ENCODE data around the gene WNT3A. TPM values are rescaled to one million over a fixed set of nuclear protein-coding genes. Genes with fewer than 3 reads are reported as not detected.

WNT3A gene
- total RNA-seq, 4 donors from 2014 or later = not detected

GRCh38 chr1:228042508-228042907, 35.7 kb downstream of the WNT3A start:
- DNase-seq (ENCODE audit: low spot score) = no peak
- no peak for ATAC-seq (ENCODE audit: low FRiP score)
- TF ChIP-seq, protein P1, sequence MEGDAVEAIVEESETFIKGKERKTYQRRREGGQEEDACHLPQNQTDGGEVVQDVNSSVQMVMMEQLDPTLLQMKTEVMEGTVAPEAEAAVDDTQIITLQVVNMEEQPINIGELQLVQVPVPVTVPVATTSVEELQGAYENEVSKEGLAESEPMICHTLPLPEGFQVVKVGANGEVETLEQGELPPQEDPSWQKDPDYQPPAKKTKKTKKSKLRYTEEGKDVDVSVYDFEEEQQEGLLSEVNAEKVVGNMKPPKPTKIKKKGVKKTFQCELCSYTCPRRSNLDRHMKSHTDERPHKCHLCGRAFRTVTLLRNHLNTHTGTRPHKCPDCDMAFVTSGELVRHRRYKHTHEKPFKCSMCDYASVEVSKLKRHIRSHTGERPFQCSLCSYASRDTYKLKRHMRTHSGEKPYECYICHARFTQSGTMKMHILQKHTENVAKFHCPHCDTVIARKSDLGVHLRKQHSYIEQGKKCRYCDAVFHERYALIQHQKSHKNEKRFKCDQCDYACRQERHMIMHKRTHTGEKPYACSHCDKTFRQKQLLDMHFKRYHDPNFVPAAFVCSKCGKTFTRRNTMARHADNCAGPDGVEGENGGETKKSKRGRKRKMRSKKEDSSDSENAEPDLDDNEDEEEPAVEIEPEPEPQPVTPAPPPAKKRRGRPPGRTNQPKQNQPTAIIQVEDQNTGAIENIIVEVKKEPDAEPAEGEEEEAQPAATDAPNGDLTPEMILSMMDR (IDR thresholded peaks at IDR 0.05) = no peak

DNA sequence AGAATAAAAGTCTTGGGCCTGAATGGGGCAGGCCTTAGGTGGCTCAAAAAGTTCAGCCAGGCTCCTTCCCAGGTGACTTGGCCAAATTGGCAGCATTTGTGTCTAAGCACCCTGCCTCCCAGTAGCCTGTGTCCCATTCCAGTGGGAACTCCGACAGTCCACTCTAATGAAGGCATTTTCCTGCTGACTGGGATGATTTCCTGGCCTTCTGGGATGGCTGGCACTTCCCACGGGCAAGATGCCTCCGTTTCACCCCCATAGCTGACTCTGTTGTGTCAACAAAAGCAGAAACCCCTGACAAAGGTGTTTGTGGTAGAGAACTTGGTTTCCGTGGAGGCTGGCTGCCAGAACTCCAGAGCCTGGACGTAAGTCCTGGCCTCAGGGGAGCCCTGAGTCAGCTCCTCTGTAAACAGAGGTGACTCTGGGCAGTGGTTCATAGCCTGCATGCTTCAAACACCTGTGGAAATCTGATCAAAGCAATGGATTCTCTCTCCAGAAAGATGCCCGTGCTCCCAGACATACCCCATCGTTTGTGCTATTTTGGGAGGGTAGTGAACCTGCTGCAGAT, 36.6 kb downstream of the WNT3A start:
- TF ChIP-seq, protein P1 (IDR thresholded peaks at IDR 0.05) = no peak
- ATAC-seq (ENCODE audit: low FRiP score) = no peak
- DNase-seq (ENCODE audit: low spot score) = no peak

- no peak for DNase-seq (ENCODE audit: low spot score)
- TF ChIP-seq, protein P1 (IDR thresholded peaks at IDR 0.05) = no peak
- no peak for ATAC-seq (ENCODE audit: low FRiP score)
Measured at GRCh38 chr1:228044961-228045360, 38.2 kb downstream of the WNT3A start.

DNA sequence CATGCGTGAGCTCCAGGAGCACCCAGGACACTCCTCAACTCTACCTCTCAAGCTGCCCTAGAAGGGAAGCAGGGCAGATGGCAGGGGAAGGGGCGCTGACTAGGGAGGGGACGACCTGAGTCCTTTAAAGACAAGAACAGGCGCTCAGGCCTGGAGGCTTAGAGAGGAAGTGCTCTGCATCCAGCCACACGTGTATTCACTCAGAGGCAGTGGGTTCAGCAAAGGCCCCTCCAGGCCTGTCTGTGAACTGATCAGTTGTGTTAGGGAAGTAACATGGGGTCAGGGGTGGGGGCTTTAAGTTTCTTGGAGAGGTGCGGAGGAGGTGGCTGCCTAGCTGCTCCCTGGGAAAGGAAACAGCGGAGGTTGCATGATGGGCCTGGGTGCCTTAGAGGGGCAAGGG, 38.6 kb downstream of the WNT3A start:
- DNase-seq (ENCODE audit: low spot score) (no peak), ATAC-seq (ENCODE audit: low FRiP score) (no peak)
- TF ChIP-seq, protein P1 (IDR thresholded peaks at IDR 0.05) = no peak

GRCh38 chr1:228045871-228046270, 39.1 kb downstream of the WNT3A start:
- no peak for ATAC-seq (ENCODE audit: low FRiP score)
- TF ChIP-seq, protein P1 (IDR thresholded peaks at IDR 0.05) = no peak
- DNase-seq (ENCODE audit: low spot score) = no peak

DNA sequence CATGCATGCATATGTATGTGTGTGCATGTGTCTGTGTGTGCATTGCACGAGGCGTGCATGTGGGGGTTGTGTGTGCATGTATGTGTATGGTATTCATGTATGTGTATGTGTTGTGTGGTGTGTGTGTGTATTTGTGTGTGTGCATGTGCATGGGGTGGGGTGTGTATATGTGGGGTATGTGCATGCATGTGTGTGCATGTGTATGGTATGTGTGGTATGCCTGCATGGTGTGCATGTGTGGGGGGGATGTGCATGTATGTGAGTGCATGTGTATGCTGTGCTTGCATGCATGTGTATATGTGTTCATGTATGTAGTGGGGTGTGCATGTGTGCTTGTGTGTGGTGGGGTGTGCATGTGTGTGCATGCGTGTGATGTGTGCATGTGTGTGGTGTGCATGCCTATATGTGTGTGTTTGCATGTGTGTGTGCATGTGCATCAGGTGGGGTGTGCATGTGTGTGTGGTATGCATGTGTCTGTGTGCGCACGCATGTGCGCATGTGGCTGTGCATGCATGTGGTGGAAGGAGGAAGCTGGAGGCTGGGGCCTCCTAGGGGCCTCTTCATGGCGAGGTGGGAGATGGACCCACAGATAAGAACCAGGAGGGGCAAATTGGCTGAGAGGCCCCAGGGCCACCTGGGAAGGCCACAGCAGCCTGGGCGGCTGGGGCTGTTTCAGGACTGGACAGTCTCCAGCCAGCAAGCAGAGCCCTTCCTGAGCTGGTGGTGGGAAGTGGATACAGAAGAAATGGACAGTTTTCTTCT, 39.8 kb downstream of the WNT3A start:
- DNase-seq (ENCODE audit: low spot score) = no peak
- TF ChIP-seq, protein P1 (IDR thresholded peaks at IDR 0.05) = no peak
- no peak for ATAC-seq (ENCODE audit: low FRiP score)

GRCh38 chr1:228047183-228047466, 40.3 kb downstream of the WNT3A start:
- DNase-seq (ENCODE audit: low spot score) = no peak
- ATAC-seq (ENCODE audit: low FRiP score) = no peak
- TF ChIP-seq, protein P1 (IDR thresholded peaks at IDR 0.05) = no peak
